ENCODE results near the gene ANGPTL2. TPM values are rescaled to one million over a fixed set of nuclear protein-coding genes. Genes with fewer than 3 reads are reported as not detected.

Gene ANGPTL2
- total RNA-seq, 6 donors from 2014 or later, result 3.9 to 26.0 (median 7.9) TPM

GRCh38 chr9:127058011-127058644 lies 64.3 kb downstream of the ANGPTL2 start:
- ATAC-seq (ENCODE audit: low FRiP score in 2 of 2), result no peak

GRCh38 chr9:127056446-127056845 lies 66.0 kb downstream of the ANGPTL2 start:
- no peaks in the 10 kb centered on the region for H3K9me3 ChIP-seq
- TF ChIP-seq POLR2AphosphoS5 (IDR thresholded peaks at IDR 0.05), result no peak
- TF ChIP-seq CTCF (IDR thresholded peaks at IDR 0.05), result no peak
- TF ChIP-seq EP300 (IDR thresholded peaks at IDR 0.05), result no peak
- no peak for TF ChIP-seq POLR2A (IDR thresholded peaks at IDR 0.05)
- DNase-seq (no peak), ATAC-seq (ENCODE audit: low FRiP score in 2 of 2) (no peak)
- H3K4me3 ChIP-seq, result no peak overlapping the region
- no peak overlapping the region for H3K27ac ChIP-seq
- H3K4me1 ChIP-seq, result peaks cover 4 to 11% (median 8%) of the 10 kb centered on the region in 4 donors
- no peaks in the 10 kb centered on the region for H3K36me3 ChIP-seq
- H3K27me3 ChIP-seq, result no peaks in the 10 kb centered on the region
- WGBS, 2 donors, result 85 to 92% methylated on average over 3 of the region's 3 CpGs

More at GRCh38 chr9:127058011-127058644, 64.3 kb downstream of the ANGPTL2 start:
- Histone ChIP-seq H3K27me3 (no peaks in the 10 kb centered on the region), H3K36me3 (no peaks in the 10 kb centered on the region), H3K27ac (peak overlapping the region in 2 of 4 donors; percentile 2 to 12), H3K4me1 (peaks cover 4 to 11% (median 6%) of the 10 kb centered on the region in 4 donors), H3K4me3 (no peak overlapping the region), H3K9me3 (no peaks in the 10 kb centered on the region)
- 82 to 86% methylated on average over 7 of the region's 7 CpGs for WGBS, 2 donors
- no peak for DNase-seq
- no peak for TF ChIP-seq EP300 (IDR thresholded peaks at IDR 0.05)
- no peak for TF ChIP-seq POLR2A (IDR thresholded peaks at IDR 0.05)
- no peak for TF ChIP-seq CTCF (IDR thresholded peaks at IDR 0.05)
- TF ChIP-seq POLR2AphosphoS5 (IDR thresholded peaks at IDR 0.05), result no peak

GRCh38 chr9:127055745-127056402 lies 66.6 kb downstream of the ANGPTL2 start:
- H3K4me3 ChIP-seq, result no peak overlapping the region
- no peak for DNase-seq
- H3K4me1 ChIP-seq, result peaks cover 7 to 12% (median 10%) of the 10 kb centered on the region in 4 donors
- H3K27ac ChIP-seq, result no peak overlapping the region
- ATAC-seq (ENCODE audit: low FRiP score in 2 of 2), result no peak
- H3K27me3 ChIP-seq, result no peaks in the 10 kb centered on the region
- H3K9me3 ChIP-seq, result no peaks in the 10 kb centered on the region
- no peaks in the 10 kb centered on the region for H3K36me3 ChIP-seq
- TF ChIP-seq POLR2A (IDR thresholded peaks at IDR 0.05), result no peak
- no peak for TF ChIP-seq POLR2AphosphoS5 (IDR thresholded peaks at IDR 0.05)
- no peak for TF ChIP-seq CTCF (IDR thresholded peaks at IDR 0.05)
- no peak for TF ChIP-seq EP300 (IDR thresholded peaks at IDR 0.05)

- H3K4me1 ChIP-seq, result peaks cover 13 to 28% (median 18%) of the 10 kb centered on the region in 4 donors
- no peaks in the 10 kb centered on the region for H3K9me3 ChIP-seq
- DNase-seq (no peak), ATAC-seq (ENCODE audit: low FRiP score in 2 of 2) (no peak)
- H3K27me3 ChIP-seq, result no peaks in the 10 kb centered on the region
- TF ChIP-seq CTCF (IDR thresholded peaks at IDR 0.05) (no peak), POLR2A (IDR thresholded peaks at IDR 0.05) (no peak), POLR2AphosphoS5 (IDR thresholded peaks at IDR 0.05) (no peak), EP300 (IDR thresholded peaks at IDR 0.05) (no peak)
- no peak overlapping the region for H3K4me3 ChIP-seq
- no peaks in the 10 kb centered on the region for H3K36me3 ChIP-seq
- peak overlapping the region in 1 of 4 donors; percentile 67 for H3K27ac ChIP-seq
- 80 to 87% methylated on average over 5 of the region's 5 CpGs for WGBS, 2 donors
Observed at GRCh38 chr9:127053960-127054359, 68.5 kb downstream of the ANGPTL2 start.
